ENCODE results near the gene ALPK1. TPM values are rescaled to one million over a fixed set of nuclear protein-coding genes. Genes with fewer than 3 reads are reported as not detected.

ALPK1 gene
- total RNA-seq, 1 experiment from 2014 or later, result 21.3 TPM

GRCh38 chr4:112426416-112426815, 129.2 kb downstream of the ALPK1 start:
- intact Hi-C loops (cut with micrococcal nuclease), result no loop called here
- no peak for ATAC-seq
- no peak overlapping the region for H3K4me2 ChIP-seq (ENCODE audit: low read length)

More at GRCh38 chr4:112426416-112426815, 129.2 kb downstream of the ALPK1 start:
- H3K4me1 ChIP-seq (ENCODE audit: control insufficient read depth in 1 of 2, insufficient read depth in 2 of 2, low read length in 2 of 2), result no peaks in the 10 kb centered on the region
- RAD21 ChIA-PET (ENCODE audit: low non-redundant PET in 1 of 2, low total read pairs in 2 of 2, uncharacterized antibody in 2 of 2, unreplicated experiment in 2 of 2), result no interaction called here
- POLR2A ChIA-PET, result no interaction called here
- H2AFZ ChIP-seq (ENCODE audit: low read depth, low read length, poor library complexity, severe bottlenecking), result no peak overlapping the region
- BruUV-seq (replicated peaks), result no TSS peak
- H3K79me2 ChIP-seq (ENCODE audit: insufficient read depth, low read length), result no peaks in the 10 kb centered on the region
- H3K27ac ChIP-seq (ENCODE audit: low read depth, low read length), result no peak overlapping the region
- no peaks in the 10 kb centered on the region for H3K9me3 ChIP-seq (ENCODE audit: control insufficient read depth in 1 of 2, insufficient read depth in 1 of 2, low read depth in 1 of 2, low read length in 2 of 2)
- H3K9ac ChIP-seq (ENCODE audit: low read length), result no peak overlapping the region
- CTCF ChIA-PET, result no interaction called here
- no peak for DNase-seq (ENCODE audit: low read depth, low spot score)
- H4K20me1 ChIP-seq (ENCODE audit: insufficient read depth), result no peaks in the 10 kb centered on the region
- H3K4me3 ChIP-seq (replicated peaks in 1 of 2; ENCODE audit: low read depth in 1 of 2, low read length in 2 of 2), result no peak overlapping the region
- TF ChIP-seq TCF7L2 (IDR thresholded peaks at IDR 0.05; ENCODE audit: borderline replicate concordance, extremely low read depth, insufficient read depth, insufficient read length), result no peak
- TF ChIP-seq EGR1 (IDR thresholded peaks at IDR 0.05; ENCODE audit: low read depth), result no peak
- no peak for TF ChIP-seq FOSL1 (IDR thresholded peaks at IDR 0.05; ENCODE audit: low read depth)
- no peak for TF ChIP-seq REST (IDR thresholded peaks at IDR 0.05; ENCODE audit: low read depth)
- TF ChIP-seq JUND (IDR thresholded peaks at IDR 0.05), result no peak
- TF ChIP-seq CBX3 (IDR thresholded peaks at IDR 0.05; ENCODE audit: low read depth), result no peak
- TF ChIP-seq RAD21 (IDR thresholded peaks at IDR 0.05; ENCODE audit: low read depth), result no peak
- no peak for TF ChIP-seq ZNF274 (IDR thresholded peaks at IDR 0.05; ENCODE audit: low read depth, low read length)
- TF ChIP-seq SRF (IDR thresholded peaks at IDR 0.05; ENCODE audit: low read depth), result no peak
- TF ChIP-seq ATF3 (IDR thresholded peaks at IDR 0.05), result no peak
- TF ChIP-seq YY1 (IDR thresholded peaks at IDR 0.05; ENCODE audit: extremely low read depth, insufficient replicate concordance, low read depth, low read length), result no peak
- TF ChIP-seq EZH2phosphoT487 (IDR thresholded peaks at IDR 0.05; ENCODE audit: borderline replicate concordance), result no peak
- TF ChIP-seq ELF1 (IDR thresholded peaks at IDR 0.05; ENCODE audit: borderline replicate concordance, low read depth), result no peak
- TF ChIP-seq SP1 (IDR thresholded peaks at IDR 0.05; ENCODE audit: low read depth), result no peak
- no peak for TF ChIP-seq POLR2AphosphoS5 (IDR thresholded peaks at IDR 0.05; ENCODE audit: low read depth, low read length)
- TF ChIP-seq MAX (IDR thresholded peaks at IDR 0.05), result no peak
- TF ChIP-seq ZBTB33 (IDR thresholded peaks at IDR 0.05; ENCODE audit: extremely low read depth, insufficient replicate concordance, low read length), result no peak
- no peak for TF ChIP-seq CTCF (IDR thresholded peaks at IDR 0.05 in 2 of 3, conservative IDR thresholded peaks at IDR 0.05 in 1 of 3; ENCODE audit: borderline replicate concordance in 1 of 3, insufficient read depth in 1 of 3, low read depth in 2 of 3, low read length in 2 of 3)
- TF ChIP-seq POLR2A (IDR thresholded peaks at IDR 0.05; ENCODE audit: borderline replicate concordance, extremely low read depth, insufficient read depth, insufficient read length), result no peak
- no peak for TF ChIP-seq ZFX (IDR thresholded peaks at IDR 0.05)
- H3K27me3 ChIP-seq (ENCODE audit: insufficient read depth, low read length), result no peaks in the 10 kb centered on the region
- no peaks in the 10 kb centered on the region for H3K9me2 ChIP-seq (ENCODE audit: insufficient read depth)
- H3K36me3 ChIP-seq (ENCODE audit: control insufficient read depth in 1 of 2, insufficient read depth in 2 of 2, low read length in 2 of 2), result no peaks in the 10 kb centered on the region
